HG03196 (cell line): Measurements from ENCODE around the gene SNUPN.
"Not testable (repeated sequence)": the region's sequence is repeated elsewhere in the genome, so short reads cannot be mapped to it uniquely, and the experiment has no call there.

Experiments used
- ATAC-seq: cut with Tn5 transposase; IDR thresholded peaks from one replicate; pipeline ENCODE4 v1.9.1; 2021; ENCODE audit not compliant: unreplicated experiment

The SNUPN gene

DNA sequence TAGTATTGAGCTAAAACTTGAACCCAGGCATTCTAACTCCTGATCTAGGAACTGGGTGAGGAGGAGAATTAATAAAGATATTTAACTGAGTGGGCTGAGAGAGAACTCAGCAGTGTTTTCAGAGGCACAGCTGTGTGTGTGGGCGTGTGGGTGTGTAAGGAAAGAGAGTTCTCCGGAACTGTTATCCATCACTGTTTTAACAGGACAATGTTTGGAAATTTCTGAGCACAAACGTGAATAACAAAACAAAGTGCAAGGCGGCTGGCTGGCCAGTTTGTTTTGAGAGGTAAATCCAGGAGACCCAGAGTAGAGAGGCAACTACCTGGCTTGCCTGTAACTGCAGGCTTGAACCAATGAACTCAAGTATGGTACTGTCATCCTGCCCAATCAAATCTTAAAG, 41.4 kb downstream of the SNUPN start:
- no peak for ATAC-seq

DNA sequence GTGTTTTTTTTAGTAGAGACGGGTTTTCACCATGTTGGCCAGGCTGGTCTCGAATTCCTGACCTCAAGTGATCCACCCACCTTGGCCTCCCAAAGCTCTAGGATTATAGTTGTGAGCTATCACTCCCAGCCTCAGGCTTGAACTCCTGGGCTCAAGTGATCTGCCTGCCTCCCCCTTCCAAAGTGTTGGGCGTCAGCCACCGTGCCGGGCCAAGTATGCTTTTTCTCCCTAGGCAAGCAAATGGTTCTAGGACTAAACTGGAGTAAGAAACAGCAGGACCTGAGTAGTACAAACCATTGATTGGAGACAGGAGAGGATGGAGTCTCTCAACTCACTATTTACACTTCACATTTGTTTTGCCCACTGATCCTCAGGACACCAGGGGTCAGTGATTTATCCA, 41.8 kb downstream of the SNUPN start:
- ATAC-seq = no peak

GRCh38 chr15:75582943-75583342, 42.6 kb downstream of the SNUPN start:
- not testable (repeated sequence) for ATAC-seq

GRCh38 chr15:75578948-75579920, 46.3 kb downstream of the SNUPN start, which contains the start of gene PTPN9:
PTPN9 (minus strand) TSS chr15:75579315; CDS start chr15:75578776, 539 bp downstream.
- ATAC-seq = peak; percentile 37

- ATAC-seq = no peak
These were observed 47.2 kb downstream of the SNUPN start for GRCh38 chr15:75578173-75578947.

DNA sequence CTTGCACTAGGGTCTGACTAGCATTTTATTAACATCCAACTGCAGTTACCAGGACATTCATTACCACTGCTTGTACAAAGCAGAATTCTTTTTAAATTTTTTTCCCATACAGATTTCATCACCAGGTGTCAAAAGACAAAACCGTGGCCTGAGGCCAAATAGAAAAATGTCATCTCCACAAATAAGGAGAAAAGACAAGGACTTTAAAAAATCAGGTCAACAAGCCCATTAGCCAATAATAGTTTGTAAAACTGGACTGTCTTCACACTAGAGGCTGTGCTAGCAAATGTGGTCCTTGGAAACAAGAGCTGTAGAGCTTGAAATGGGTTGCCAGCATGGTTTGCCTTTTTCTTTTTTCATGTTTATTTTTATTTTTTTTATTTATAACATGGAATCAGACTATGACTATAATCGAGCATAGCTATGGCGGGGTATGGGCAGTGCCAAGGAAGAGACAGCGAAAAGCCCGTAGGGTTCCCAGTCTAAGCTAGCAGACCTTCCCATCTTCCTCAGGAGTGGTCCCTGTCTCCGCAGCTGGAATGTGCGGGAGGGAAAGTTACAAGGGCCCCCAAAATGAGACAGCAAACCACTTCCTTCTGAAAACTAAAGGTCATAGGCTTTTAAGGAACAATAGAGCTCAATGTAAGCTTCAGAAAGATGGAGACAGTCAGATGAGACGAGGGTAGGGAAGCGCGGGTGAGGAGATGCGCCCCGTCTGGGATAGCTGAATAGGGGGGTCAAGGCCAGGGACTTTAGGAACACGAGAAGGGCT, 47.9 kb downstream of the SNUPN start:
- no peak for ATAC-seq

- no peak for ATAC-seq
These were observed 51.7 kb downstream of the SNUPN start for GRCh38 chr15:75573648-75574384.

DNA sequence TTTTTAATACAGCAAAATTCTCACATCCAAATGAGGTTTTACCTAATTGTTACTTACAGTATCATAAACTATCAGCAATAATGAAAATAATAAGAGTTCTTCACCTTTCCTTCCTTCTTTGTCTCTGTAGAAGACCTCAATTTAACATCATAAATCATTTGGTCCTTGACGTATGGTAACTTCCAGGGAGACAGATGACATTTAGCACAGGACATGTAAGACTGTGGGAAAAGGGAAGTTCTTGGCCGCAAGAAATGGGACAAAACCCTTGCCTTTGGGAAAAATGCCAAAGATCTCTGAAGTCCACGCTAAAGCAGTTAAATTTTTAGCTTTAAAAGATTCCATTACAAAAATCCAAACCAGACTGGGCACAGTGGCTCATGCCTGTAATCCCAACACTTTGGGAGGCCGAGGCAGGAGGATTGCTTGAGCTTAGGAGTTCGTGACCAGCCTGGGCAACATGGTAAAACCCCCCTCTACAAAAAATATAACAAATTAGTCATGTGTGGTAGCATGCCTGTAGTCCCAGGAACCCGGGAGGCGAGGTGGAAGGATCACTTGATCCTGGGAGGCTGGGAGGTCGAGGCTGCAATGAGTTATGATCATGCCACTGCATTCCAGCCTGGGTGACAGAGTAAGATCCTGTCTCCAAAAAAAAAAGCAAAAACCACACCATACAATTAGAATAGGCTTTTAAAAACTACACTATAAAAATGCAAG, 55.2 kb downstream of the SNUPN start:
- ATAC-seq = no peak

- ATAC-seq = no peak
These were observed 60.2 kb downstream of the SNUPN start for GRCh38 chr15:75565062-75565970.

- ATAC-seq = no peak
These were observed 63.6 kb downstream of the SNUPN start for GRCh38 chr15:75561888-75562287.

GRCh38 chr15:75559360-75559759, 66.2 kb downstream of the SNUPN start:
- not testable (repeated sequence) for ATAC-seq

DNA sequence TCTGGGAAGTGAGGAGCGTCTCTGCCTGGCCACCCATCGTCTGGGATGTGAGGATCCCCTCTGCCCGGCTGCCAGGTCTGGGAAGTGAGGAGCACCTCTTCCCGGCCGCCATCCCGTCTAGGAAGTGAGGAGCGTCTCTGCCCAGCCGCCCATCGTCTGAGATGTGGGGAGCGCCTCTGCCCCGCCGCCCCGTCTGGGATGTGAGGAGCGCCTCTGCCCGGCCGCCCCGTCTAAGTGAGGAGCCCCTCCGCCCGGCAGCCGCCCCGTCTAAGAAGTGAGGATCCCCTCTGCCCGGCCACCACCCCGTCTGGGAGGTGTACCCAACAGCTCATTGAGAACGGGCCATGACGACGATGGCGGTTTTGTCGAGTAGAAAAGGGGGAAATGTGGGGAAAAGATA, 66.6 kb downstream of the SNUPN start:
- ATAC-seq = not testable (repeated sequence)

DNA sequence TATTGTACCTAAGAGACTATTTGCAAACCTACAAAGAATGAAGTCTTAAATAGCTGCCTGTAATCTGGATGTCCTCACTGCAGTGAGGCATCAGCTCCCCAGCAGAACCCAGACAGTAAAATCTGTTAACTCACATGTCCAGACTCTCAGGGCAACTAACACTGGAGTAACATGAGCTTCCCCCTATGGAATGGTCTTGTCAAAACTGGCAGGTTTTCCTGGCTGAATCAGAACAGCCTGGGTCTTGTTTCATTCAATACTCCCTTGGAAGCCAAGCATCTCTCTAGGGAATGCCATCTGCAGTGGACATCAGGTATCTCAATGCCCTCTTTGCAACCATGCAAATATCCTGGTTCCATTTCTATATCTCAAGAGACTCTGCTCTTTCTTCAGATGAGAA, 70.8 kb downstream of the SNUPN start:
- ATAC-seq = no peak

DNA sequence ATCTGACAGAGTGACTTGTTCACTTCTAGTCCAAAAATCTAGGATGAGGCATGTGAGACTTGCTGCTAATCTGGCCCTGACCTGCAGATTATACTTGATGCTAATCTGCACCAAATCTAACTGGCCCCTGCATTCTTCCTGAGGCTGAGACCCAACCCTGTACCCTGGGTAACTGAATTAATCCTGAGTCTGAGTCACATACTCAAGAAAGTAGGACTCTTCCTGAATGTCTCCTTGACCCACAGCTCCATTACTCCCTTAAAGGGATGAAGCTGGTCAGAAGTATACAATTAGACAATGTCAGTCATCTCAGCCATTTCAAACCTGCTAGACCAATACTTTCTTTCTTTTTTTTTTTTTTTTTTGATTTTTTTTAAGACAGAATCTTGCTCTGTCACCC, 71.9 kb downstream of the SNUPN start:
- ATAC-seq = no peak

GRCh38 chr15:75551091-75551490, 74.4 kb downstream of the SNUPN start:
- ATAC-seq = no peak
